DOHH2 (cell line): ENCODE measurements around the gene C2.

Source experiments
- EZH2phosphoT487 ChIP-seq: fragments of 200-600 bp; sonication (generic); IDR thresholded peaks from 2 replicates; pipeline ENCODE4 v1.6.1; 2017; ENCODE audit warnings: borderline replicate concordance, mild to moderate bottlenecking, antibody characterized with exemption, low read length, moderate library complexity, mixed read lengths
- TF ChIP-seq, protein P1 (sequence below): fragments of 200-600 bp; sonication (generic); IDR thresholded peaks from one replicate; pipeline ENCODE4 v1.5.1; 2014; ENCODE audit warnings: antibody characterized with exemption, mild to moderate bottlenecking, low read depth, low read length; ENCODE audit not compliant: poor library complexity, severe bottlenecking

DNA sequence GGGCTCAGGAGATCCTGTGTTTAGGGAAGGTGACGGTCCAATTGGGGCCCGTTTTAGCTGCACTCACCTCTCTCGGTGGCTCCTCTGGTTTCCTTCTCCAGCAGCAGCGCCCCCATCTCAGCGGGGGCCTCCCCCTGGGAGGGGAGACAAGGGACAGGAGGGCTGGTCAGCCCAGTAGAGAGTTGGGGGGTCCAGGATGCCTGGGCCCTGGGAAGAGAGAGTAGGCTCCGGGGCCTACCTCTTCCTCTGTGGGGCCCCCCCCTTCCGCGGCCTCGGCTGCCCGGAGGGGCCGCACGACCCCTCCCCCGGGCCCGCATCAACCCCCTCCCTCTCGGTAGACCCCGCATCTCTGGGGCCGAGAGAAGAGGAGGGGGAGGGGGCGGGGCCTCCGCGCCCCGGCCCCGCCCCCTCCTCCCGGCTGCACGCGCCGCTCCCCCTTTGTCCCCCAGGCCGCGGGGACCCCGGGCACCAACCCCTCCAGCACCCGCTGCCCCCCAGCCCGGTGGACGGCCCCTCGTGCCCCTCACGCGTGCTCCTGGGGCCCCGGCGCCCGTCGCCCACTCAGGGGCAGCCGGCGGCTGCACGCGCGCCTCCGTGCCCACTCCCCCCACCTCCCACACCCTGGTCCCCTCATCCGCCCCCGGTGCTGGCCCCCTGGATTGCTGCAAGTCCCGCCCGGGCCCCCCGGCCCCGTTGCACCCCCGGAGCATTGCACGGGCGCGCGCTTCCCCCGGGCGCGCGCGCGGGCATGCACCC is 30.5 kb upstream of the C2 start:
- TF ChIP-seq, protein P1, sequence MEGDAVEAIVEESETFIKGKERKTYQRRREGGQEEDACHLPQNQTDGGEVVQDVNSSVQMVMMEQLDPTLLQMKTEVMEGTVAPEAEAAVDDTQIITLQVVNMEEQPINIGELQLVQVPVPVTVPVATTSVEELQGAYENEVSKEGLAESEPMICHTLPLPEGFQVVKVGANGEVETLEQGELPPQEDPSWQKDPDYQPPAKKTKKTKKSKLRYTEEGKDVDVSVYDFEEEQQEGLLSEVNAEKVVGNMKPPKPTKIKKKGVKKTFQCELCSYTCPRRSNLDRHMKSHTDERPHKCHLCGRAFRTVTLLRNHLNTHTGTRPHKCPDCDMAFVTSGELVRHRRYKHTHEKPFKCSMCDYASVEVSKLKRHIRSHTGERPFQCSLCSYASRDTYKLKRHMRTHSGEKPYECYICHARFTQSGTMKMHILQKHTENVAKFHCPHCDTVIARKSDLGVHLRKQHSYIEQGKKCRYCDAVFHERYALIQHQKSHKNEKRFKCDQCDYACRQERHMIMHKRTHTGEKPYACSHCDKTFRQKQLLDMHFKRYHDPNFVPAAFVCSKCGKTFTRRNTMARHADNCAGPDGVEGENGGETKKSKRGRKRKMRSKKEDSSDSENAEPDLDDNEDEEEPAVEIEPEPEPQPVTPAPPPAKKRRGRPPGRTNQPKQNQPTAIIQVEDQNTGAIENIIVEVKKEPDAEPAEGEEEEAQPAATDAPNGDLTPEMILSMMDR, result no peak
- TF ChIP-seq EZH2phosphoT487, result no peak
